ENCODE results near the gene DOCK3.
"Not testable (repeated sequence)": the region's sequence is repeated elsewhere in the genome, so short reads cannot be mapped to it uniquely, and the experiment has no call there.

Gene DOCK3

DNA sequence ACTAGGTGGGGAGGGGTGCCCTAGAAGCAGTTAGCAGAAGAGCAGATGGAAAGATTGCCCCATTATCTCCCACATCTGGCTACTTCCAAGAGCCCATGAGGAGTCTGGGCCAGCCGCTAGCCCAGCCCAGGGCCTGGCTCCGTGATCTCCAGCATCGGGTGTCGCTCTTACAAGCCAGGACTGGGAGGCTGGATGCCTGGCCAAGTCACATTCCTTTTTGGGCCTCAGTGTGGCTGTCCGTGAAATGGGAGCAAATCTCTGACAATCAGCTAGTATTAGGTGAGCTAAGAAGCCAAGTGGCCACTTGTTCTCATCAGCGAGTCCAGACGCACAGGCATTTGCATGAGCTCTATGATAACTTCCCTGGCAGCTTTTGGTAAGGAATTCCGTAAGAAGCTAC, 23.3 kb upstream of the DOCK3 start:
- no peak for DNase-seq

DNA sequence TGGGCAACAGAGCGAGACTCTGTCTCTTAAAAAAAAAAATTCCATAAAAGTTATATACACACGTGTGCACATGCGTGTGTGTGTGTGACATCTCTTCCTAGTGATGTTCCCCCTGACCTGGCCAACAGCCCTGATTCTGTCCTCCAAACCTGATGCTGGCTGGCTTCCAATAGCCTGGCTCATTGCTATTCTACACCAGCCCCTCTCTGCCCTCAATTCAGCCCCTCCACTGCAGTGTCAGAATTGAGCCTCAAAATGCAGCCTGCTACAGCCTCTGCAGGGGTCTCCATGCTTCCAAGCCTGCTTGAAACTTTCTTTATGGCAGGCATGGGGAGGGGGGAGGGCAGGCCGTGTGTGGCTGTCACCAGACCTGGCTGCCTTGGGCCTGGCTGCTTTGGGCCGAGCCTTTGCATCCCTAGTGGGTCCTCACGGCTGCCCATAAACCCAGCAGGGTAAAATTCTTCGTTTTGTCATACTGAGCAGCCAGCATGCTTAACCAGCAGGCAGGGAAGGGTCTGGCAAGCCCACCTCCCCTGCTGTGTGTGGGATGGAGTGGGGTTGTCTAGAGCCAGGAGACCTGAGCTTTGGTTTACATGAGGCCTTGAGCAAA, 22.7 kb upstream of the DOCK3 start:
- DNase-seq = no peak

DNA sequence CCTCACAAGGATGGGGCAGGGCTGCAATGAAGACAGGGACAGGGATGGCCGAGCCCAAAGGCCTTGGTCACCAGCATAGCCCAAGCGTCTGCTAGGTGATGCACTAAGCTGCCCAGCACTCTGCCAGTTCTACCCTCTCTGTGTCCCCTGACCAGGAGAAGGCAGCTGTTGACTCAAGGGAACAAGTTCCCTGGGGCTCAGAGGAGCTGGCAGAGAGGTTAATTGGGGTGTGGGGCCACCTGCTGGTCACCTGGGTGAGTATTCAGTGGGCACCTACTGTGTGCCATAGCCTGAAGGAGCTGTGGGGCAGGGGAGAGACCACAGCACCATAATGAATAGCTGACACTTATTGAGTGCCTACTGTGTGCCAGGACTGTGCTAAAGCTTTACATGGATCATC, 22.0 kb upstream of the DOCK3 start:
- no peak for DNase-seq

DNA sequence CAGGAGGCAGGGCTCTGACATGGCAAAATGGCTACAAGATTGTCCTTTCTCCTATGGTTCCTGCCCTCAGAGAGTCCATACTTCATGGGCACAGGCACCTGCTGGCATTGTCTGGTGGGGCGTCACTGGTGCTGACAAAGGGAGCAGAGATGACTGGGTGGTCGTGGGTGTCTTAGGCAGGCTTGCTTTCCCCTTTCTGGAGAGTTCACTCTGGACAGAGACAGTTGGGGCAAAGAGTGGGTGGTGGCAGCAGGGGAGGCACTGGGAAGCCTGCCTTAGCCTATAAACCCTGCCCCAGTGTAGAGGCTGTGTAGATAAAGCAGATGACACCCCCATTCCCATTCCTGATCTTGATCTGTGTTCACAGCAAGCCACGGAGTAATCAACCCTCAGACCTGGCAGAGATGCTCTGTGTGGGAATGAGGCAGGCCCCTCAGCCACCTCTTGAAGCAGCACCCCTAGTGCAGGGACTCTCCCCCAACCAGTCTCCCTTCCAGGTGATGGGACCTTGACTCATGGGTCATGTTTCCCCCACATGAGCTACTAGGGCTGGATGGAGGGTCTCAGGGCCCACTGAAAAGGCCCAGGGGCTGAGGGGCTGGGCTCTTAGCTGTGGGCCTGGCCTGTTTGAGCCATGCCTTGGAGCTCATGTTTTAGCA, 20.7 kb upstream of the DOCK3 start:
- DNase-seq = no peak

DNA sequence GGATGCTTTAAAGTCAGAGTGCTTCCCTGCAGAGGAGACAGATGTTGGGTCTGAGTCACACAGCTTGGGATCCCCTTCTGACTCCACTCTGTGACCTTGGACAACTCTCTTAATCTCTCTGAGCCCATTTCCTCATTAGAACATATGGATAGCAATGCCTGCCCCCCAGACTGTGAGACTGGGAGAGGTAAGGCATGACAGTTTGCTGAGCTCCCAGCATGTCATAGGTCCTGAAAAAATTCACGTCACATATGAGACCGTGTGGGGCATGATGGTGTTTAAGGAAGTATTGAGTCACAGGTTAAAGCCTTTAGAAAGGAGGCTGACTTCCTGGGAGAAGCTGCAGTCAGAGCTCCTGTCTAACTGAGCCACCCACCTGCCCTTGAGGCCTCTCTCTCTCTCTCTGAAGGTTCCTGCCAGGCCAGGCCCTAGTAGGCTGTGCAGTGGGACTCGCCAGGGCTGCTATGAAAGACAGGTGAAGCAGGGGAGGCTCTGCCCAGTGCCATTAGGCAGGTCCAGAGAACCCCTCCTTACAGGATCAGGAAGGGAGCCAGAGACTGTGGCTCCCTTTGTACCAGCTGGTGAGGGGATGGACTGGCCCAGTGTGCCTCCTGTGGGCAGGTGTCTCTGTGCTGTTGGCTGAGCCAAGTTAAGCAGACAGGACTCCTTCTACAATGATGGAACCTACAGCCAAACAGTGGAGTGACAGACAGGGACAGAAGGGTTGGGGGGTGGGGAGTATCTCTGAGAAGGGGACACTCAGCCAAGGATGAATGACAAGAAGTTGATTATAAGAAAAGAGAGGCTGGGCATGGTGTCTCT, 19.5 kb upstream of the DOCK3 start:
- DNase-seq = peak; percentile 63

DNA sequence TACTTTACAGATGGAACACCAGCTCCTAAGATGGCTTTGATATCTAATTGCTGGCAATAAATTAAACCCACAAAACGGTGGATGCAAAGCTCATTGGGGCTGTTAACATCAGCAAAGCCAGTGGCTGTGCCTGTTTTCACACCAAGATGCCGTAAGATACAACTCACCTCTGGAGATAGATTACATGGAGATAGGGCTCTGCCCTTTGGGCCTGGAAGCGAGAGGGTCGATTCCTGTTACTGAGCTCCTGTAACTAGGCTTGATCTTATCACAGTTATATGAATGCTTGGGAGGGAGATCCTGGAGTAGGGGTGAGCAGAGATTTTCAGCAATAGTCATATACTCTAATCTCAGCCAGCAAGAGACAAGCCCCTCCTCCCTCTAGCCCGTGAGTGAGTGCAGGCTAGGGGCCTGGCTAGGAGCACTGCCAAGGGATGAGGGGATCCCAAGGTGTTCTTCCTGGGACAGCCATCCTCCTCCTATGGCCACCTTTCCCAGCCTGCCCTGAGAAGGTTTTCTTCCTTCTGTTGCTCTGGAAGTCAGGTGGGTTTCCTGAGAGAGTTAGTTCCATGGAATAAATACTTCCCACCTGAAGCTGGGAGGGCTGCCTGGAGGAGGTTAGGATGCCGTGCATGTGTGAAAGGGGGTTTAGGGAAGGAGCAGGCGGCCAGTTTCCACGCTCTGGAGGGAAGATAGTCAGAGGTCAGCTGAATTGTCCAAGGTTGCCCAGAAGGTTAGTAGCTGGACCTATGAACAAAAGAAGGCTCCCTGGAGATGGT, 18.1 kb upstream of the DOCK3 start:
- DNase-seq = no peak

DNA sequence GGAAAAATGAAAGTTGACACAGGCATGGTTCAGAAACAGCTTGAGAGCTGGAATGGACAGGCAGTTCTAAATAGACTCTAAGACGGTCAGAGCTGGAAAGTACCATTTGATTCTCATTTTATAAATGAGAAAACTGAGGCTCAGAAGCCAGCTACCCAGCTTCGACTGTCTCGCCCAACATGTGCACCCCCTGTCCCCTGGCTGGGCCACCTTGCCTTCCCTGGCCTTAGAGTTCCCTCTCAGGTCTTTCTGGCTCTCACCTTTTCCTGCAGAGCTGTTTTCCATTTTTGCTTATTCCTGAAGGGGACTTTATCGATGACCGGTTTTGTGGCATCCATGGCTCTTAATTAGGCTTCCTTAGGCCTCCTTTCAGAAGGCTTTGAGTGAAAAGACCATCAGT, 17.3 kb upstream of the DOCK3 start:
- no peak for DNase-seq

DNA sequence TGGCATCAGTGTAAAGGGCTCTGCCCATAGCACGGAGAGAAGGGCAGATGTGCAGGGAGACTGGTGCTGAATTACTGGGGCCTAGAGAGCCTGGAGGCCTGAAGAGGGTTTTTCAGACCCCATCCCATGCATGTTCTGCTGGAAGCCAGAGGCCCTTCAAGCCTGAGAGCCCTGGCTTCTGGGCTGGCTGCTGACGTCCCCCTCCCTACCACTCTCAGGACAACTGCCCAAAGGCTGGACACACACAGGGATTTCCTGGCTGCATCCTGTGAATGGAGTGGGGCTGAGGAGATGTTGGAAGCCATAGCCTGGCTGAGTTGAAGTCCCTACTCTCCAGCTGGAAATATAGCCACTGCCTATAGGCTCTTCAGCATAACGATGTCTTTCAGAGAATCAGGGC, 16.9 kb upstream of the DOCK3 start:
- DNase-seq = no peak

DNA sequence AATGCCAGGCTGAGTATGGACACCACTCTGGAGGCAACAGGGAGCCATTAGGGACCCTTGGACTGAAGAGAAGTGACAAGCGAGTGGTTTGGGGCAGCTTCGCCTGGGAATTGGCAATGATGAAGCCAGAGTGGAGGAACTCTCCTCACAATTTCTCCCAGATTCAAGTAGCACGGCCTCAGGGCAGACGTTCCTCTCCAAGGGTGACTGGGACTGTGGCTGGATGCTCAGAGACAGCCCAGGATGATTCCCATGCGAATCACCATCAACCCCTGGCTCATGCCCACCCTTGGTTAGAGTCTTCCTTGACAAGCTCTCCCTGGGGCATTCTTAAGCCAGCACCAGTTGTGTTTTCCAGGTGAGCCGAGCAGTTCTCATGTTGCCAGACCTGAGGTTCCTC, 16.3 kb upstream of the DOCK3 start:
- no peak for DNase-seq

DNA sequence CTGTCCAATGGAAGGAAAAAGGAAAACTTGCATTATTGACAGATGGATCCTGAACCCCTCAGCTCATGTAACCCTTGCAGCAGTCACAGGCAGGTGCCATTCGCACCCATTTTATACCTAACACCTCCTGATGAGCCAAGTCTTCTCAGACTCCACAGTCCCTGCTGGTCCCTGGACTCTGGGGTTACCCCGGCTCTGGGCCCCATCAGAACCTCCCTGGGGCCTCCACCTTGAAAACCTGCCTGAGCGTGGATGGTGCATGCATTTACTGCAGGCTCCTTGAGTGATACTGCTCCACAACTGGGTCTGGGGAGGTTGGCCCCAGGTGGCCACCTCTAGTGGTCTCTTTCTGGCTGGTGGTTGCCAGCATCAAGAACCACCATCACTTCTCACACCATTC, 15.9 kb upstream of the DOCK3 start:
- DNase-seq = no peak

DNA sequence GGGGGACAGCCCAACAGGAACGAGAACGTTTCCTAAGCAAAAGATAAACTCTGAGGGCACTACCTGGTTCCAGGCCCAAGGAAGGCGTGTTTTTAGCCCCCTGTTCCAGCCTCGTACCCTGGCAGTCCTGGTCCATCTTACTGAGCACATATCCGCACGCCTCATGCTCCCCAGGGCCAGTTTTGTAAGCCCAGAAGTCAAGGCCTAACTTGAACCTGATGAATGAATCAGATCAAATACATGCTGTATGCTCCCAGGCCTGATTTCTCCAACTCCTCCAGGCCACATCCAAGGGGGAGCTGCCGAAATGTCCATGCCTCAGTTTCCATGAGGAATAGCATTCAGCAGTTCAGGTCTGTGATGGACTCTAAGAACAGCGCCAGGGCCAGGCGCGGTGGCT, 14.3 kb upstream of the DOCK3 start:
- no peak for DNase-seq

DNA sequence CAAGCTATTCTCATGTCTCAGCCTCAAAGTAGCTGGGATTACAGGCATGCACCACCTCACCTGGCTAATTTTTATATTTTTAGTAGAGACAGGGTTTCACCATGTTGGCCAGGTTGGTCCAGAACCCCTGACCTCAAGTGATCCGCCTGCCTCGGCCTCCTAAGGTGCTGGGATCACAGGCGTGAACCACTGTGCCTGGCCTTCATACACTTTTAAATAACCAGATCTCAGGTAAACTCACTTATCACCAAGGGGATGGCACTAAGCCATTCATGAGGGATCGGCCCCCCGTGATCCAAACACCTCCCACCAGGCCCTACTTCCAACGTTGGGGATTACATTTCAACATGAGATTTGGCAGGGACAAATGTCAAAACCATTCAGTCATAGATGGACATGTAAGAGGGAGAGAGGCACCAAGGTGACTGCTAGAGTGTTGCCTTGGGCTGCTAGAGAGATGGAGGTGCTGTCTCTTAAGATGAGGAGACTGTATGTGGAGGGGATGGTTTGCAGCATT, 13.3 kb upstream of the DOCK3 start:
- DNase-seq = no peak

DNA sequence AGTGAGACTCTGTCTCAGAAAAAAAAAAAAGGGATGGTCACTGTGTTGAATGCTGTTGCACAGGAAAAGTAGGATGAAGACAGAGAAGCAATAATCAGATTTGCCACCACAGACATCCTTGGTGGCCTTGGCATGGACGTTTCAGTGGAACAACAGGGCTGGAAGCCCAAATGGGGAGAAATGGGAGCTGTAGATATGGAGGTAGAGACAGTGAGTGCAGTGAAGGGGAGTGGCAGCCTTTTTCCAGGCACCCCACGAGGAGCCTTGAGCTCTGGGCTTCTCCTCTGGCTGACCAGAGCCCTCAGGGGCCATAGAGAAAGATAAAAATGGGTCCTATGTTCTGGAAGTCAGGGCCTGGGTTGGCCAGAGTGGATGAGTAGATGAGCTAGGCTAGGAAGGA, 12.3 kb upstream of the DOCK3 start:
- DNase-seq = no peak

DNA sequence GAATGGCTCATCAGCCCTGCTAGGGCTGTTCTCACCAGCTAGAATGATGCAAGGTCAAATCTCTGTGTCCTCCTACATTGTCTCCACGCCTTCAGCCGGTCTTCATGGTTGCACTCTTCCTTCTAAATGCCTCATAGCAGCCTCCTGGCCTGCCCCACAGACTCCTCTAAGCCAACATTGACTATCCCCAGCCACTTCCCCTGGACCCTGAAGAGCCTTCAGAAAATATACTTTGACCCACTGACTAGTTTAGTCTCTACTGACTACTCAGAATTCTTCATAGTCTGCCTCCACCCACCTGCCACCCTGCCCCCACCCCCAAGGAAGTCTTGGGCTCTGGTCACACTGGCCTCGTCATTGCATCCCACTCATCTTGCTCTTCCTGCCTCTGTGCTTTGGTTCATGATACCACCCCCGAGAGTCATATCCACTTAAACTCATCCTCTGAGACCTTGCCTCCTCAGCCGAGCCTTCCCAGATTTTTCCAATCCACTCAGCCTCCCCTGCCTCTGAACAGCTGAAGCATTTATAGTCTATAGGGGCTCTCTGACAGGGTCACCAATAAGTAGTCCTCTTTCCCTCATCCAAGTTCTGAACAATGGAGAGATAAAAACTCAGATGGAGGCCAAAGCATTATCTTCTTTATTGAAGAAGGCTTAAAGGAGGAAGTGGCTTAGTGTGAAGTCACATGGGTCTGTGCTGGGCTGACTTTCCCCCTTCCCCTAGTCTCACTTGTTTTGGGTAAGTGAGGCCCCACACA, 9.5 kb upstream of the DOCK3 start:
- peak; percentile 84 for DNase-seq

DNA sequence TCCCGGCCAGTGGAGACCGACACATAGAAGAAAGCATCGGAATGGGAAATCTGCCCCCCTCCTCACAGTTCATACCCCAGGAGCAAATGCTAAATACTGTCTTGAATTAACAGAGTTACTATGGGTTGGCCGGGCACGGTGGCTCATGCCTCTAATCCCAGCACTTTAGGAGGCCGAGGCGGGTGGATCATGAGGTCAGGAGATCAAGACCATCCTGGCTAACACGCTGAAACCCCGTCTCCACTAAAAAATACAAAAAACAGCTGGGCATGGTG, 8.9 kb upstream of the DOCK3 start:
- DNase-seq = not testable (repeated sequence)

DNA sequence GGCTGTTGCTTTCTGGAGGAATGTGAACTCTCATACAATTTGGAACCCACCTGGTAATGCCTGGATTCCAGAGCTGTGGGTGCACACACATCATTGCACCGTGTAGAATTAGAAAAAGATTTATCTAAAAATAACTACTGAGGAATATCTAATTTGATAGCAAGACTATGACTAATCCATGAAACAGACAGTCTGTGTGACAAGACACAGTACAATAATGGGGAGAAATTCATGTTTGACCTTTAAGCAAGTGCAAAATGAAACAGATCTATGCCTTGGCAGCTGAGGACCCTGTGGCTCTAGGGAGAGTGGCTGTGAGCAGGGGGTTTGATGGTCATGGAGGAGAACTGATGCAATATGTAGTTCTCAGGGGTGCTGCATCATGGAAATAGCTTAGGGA, 7.9 kb upstream of the DOCK3 start:
- DNase-seq = peak; percentile 47

DNA sequence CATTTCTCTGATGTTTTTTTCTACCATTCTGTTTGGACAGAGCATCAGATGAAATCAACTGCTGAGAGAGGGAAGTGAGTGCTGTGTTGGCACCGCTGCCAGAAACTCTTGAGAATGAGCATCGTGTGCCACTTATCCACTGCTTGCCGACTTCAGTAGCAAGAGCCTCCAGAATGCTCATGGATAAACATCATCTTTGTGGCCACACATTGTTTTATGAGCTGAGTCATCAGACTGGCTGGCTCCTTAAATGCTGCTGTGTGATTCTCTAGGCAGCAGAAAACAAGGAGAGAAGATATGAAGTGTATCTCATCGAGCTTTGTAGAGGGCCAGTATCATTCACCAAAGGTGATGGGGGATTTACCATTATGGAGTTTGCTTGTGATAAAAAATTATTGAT, 3.4 kb upstream of the DOCK3 start:
- DNase-seq = no peak

DNA sequence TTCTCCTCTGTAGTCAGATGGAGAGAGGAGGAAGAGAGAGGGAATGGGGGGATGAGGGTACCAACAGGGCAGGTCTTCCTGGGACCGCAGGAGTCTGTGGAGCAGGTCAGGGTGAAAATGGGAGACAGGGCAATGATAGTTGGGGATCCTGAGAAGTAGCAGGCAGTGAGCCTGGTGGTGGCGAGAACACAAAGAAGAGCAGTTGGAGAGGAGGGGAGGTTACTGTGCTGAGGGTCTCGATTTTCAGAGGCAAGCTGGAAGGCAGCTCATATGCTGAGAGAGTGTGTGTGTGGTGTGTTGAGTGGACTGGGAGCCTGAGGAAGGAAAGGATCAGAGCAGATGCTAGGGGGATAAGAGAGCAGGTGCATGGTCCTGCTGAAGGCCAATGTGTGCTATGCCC, 2.1 kb upstream of the DOCK3 start:
- no peak for DNase-seq

DNA sequence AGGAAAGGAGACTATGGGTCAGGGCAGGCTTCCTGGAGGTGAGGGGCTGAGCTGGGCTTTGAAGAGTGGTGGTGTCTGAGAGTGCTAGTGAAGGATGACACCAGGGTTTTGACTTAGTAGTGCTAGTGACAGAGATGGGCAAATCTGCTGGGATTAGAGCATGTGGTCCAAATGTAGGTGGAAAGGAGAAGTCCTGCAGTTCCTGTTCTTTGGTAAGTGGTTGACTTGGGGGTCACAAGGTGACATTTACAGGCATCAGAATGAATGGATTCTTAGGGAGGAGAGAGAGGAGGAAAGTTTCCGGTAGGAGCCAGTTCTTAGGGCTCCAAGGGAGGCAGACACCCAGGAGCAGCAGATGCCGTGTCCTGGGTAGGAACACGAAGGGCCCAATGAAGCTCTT, 796 bp upstream of the DOCK3 start:
- peak; percentile 73 for DNase-seq

DNA sequence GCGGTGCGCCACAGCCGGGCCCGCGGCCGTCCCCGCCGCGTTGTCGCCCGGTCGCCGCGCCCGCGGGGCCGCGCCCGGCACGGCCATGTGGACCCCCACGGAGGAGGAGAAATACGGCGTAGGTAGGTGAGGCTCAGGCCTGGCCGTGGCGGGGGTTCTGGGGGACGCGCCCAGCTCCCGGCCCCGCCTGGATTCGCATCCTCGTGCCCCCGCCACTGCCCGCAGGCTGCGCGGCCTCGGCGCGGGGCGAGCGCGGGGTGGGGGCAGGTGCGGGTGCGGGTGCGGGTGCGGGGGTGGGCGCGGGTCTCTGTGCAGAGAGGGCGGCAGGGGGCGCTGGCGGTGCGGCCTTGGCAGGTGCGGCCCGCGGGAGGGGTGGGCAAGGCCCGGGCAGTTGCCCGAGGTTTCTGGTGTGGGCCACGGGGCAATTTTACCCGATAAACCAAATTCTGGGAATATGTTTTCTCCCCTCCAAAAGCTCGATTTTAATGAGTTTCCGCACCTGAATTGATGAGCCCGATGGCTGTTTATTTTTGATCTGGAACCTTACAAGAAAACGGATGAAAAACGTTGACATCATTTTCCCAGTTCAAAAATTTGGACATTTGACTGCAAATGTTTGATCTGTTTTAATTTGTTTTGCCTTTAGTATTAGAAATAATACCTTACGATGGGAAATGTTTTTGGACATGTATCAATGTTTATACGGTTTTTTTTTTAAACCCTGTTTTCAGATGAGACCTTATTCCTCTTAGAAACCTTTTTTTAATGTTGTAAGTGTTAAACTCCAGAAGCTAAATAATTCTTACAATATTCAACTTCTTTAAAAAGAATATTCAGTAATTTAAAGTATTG, 678 bp downstream of the DOCK3 start:
- peak; percentile 30 for DNase-seq

DNA sequence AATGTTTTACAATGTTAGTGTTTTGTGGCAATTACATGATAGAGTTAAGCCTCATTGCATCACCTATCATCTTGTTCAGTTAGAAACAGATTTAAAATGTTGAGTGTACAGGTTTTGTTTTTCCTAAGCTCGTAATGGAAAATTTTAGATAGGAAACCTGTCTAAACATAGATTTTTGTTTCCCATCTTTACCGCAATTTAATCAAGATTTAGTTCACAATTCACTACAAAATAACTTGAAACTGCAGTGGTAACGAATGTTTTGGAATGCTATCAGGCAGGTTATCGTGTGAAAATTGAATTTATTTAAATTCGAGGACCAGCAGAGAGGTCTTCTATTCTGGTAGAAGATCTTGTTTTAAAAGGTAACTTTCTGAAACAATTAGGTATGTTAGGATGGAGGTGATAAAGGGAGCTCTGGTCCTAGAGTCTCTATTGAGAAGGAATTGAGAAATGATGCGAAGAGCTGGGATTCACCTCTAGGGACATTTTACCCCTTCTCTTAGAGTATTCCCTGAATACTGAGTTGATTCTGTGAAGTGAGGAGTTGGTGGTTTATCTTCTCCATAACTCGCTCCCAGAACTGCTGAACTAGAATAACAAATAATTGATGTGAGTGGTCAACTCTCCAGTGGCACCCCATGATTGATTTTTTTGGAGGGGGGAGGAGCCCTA, 1.4 kb downstream of the DOCK3 start:
- no peak for DNase-seq

Measured in inflammatory macrophage treated with lipopolysaccharide for 4 hours (primary cell).